ENCODE measurements around the gene TMEM132C.

Gene TMEM132C

DNA sequence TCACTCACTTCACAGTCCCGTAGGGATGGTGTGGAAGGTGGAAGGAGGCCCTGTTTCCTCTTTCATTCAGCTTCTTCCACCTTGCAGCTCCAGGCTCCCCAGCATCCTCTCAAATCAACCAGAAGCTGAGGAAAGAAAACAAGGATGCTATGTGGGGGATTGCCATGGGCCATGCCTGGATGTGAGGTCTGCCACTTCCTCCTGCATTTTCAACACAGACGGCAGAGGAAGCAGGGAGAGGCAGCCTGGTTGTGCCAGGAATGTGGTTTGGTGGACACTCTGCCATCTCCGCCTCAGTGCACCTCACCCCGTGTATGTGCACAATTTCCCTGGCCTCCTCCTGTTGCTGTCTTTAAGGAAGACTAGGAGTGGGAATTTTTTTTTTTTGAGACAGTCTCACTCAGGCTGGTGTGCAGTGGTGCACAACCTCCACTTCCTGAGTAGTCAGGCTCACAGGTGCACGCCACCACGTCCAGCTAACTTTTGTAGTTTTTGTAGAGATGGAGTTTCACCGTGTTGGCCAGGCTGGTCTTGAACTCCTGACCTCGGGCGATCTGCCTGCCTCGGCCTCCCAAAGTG is 457.6 kb downstream of the TMEM132C start:
- no peak for DNase-seq

DNA sequence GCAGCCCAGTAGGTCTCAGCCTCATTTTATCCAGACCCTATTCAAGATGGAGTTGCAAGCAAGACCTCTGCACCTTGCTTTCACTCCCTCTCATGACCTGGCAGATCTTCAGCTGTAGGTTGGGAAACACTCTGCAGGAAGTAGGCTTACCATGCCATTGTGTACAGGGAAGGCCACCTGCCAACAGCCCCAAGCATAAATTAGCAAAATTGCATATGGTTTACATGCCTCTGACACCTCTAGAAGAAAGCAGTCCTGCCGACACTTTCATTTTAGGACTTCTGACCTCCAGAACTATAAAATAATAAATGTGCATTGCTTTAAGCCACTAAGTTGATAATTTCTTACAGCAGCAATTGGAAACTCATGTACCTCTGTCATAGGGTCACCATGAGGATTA is 459.9 kb downstream of the TMEM132C start:
- no peak for DNase-seq

DNA sequence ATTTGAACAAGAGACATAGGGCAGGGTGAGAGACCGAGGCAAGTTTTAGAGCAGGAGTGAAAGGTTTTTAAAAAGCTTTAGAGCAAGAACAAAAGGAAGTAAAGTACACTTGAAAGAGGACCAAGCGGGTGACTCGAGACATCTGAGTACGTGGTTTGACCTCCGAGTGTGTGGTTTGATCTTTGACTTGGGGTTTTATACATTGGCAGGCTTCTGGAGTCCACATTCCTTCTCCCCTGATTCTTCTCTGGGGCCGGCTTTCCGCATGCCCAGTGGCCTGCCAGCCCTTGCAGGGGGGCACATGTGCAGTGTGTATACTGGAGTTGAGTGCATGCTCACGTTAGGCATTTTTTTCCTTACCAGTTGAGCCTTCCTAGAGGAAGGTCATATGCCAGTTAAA is 460.5 kb downstream of the TMEM132C start:
- DNase-seq: no peak

DNA sequence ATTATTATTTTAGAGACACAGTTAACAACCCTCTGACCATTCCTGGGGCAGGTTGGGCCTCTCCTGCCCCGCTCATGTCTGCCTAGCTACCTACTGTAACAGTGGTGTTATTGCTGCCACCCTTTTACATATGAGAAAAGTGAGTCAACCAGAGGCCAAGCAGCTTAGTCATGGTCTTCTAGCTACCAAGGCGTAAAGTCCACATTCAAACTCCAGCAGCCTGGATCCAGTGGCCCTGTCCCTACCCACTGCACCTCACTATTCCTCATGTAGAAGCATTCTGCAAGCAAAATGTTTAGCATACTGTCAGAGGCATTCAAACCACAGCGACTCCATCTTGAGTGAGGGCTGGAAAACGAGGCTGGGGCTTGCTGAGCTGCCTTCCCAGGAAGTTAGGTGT is 461.0 kb downstream of the TMEM132C start:
- no peak for DNase-seq

DNA sequence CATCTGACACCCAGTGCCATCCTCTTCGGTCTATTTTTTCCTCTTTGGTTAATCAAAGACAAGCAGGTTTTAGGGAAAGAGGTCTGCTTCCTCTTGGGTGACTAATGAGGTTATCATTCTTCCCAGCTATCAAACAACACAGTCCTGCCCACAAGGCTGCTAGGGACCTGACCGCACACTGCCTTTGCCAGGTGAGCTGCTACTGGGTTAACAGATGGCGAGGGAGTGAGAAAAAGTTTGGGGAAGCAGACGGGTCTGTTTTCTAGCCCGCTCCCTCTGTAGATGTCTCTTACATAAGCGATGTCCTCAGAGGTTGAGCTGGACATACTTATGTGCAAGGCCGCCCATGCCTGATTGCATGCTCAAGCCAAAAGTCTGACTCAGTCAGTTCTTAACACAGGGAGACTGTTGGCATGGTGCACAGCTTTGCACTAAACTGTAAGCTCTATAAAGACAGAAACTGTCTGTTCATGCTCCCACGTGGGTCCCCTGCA is 462.7 kb downstream of the TMEM132C start:
- DNase-seq: no peak

DNA sequence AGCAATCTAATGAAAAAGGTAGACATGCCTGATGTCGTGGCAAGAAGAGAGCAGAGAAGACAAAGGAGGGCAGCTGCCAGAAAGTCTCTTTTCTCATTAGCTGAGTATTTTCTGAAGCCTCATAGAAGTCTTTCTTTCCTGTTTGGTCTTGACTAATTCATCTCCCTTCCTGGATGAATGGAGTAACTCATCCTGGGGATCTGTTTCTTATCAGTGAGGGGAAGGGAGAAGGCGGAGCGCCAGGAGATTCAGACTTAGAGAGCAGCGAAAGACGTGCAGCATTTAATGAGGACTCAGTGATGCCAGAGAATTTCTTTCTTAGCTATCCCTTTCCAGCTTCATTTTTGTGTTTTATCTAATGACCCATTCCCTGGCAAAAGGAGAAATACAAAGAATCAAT is 467.4 kb downstream of the TMEM132C start:
- no peak for DNase-seq

DNA sequence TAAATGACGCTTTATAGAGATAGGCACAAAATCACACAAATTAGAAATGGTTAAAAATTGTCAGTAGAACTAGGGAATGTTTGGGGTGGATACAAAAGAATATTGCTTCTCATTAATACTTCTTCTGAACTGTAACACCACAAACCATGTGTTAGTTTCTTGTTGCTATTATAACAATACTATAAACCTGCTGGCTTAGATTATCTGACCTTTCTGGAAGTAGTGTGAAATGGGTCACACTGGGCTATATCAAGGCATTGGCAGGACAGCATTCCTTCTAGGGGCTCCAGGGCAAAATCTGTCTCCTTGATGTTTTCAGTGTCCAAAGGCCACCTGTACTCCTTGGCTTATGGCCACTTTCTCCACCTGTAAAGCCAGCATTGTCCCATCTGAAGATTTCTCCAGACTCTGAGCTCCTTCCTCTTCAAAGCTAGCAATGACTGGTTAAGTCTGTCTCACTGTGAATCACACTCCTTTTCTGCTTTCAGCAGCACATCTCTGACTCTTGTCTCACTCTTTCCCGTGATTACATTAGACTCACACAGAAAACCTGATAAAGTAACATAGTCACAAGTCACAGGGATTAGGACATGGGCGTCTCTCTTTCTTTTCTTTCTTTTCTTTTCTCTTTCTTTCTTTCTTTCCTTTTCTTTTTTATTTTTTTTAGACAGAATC is 470.5 kb downstream of the TMEM132C start:
- no peak for DNase-seq

DNA sequence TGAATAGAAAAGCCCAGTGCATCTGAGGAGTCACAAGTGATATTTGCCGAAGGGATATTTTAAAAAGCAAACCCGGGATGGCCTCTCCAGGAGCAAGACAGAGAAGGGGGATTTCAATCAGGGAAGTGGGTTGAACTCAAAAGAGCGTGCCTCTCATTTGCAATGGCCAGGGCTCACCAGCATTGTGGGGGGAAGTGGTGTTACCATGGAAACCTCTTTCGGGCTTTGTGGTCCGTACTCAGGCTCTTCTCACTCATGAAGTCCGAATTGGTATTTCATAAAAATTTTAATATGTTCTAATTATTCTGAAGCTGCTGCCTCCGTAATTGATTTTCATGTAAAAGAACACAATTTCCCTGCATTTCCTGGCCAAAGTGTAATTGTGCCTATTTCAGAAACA is 476.9 kb downstream of the TMEM132C start:
- DNase-seq: no peak

DNA sequence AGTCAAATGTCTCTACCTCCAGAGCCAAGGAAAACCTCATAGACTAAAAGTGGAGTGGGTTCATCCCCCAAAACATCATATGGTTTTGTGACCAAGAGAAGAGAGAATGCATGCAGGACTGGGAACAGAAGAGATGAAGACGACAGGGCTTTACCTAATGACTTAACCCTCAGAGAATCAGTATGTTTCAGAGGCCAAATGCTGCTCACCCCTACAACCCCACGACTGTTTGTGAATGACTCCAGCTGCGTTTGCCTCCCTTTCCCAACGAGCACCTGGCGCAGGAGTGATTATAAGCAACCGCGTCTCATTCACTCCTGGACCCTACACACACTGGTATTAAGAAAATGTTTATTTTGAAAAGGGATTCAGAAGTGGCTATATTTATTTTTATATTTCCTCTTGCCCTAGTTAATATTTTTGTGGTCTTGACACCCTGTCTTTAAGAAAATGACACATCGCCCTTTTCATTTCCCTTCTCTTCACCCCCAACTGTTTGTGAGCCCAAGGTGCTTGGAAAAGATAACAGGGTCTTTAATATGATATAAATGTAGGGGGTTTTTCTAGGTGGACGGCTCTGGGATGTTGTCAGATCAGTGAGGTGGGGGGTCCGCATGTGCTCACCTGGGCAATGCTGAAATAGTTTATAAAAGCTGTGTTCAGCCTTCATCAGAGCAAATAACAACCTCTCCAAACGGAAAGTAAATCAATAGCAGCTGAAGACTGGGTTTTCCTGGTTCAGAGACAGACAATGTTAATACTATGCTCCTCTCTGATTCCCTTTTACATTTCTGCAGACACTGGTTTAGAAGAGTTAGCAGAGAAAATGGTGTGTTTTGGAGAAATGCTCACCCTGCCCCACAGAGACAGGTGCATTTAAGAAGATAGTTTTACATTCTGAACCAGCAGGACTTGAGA is 479.1 kb downstream of the TMEM132C start:
- DNase-seq: no peak

DNA sequence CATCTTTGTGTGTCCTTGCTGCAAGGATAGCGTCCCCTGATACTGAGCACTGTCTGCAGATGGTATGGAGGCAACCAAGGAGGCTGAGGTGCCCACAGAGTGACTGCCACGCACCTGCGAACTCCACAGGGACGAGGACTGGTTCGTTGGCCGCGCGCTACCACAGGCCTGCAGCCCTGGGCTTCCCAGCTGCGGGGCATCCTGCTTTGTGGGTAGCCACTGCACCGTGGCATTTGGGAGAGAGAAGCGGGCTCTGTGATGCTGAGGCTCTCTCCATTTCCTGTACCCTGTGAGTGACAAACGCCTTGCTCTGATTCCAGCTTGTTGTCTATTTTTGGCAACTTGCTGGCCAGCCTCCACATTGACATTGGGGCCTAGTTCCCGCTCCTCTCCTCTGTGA is 480.5 kb downstream of the TMEM132C start:
- DNase-seq: no peak

DNA sequence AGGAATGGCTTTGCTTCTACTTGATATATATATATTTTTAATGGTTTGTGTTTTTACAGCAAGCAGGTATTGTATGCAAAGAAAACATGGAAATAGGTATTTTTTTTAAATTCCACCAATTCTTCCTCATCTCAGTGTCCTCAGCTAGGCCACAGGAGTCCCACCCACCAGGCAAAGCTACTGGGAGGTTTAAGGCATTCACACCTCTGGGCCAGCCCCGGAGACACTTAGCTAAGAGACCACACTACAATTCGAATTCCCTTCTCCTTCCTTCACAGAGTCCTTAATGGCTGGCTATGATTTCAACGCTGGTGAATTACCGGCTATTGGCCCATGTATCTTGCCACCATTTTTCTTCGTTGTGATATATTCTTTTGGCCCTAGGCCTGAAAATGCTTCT is 485.4 kb downstream of the TMEM132C start:
- DNase-seq: no peak

DNA sequence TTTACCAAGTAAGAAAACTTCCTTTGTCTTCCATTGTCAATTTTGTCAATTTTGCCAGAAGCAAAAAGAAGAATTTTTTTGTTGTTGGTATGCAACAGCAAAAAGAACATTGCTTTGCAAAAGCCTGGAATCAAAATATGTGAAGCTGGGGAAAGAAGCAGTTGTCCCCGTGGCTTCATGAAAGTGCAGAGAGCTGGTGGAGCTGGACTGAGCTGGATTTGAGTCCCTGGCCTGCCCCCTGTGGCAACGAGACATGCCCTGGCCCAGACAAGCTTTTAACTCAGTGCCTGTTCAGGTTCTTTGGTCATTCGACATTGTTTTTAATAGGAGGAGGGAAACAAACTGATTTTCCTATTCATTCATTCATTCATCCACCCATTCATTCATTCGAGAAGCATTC is 486.5 kb downstream of the TMEM132C start:
- DNase-seq: no peak

DNA sequence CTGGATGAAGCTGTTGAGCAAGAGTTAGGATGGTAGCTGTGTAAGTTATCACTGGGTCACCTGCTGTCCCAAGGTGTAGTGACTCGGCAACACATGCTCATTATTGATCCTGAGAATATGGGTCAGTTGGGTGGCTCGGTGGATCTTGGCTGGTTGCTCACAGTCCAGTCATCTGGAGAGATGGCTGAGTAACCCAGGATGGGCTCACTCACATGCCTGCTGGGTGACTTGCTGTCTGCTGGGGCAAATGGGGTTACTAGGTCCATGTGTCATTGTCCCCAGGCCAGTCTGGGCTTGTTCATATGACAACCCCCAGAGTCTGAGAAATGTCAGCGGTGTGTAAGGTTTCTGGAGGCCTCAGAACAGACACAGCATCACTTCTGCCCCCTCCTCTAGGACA is 487.3 kb downstream of the TMEM132C start:
- no peak for DNase-seq

DNA sequence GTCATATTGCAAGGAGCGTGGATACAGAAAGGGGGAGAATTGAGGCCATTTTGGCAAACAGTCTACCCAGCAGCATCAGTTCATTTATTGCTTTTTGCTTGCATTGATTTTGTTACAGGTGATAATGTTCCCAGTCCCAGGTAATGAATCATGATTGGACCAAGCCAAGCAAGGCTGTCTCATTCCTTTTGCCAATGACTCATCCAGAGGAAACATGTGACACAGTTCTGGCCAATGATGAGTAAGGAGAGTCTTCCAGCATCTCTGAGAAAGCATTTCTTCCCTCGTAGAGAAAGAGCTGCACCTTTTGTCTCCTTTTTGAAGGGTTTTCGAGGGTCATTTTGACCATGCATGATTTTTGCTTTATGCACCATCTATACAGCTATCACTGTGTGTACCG is 488.6 kb downstream of the TMEM132C start:
- no peak for DNase-seq
